Vagina (tissue), 2 donors: ENCODE measurements around the gene MPC1L.

ENCODE experiments used
- POLR2A ChIP-seq, 2 donors: fragments of 450-650 bp; IDR thresholded peaks; one replicate each; pipeline ENCODE4 v1.6.1; 2017; ENCODE audit warnings: antibody characterized with exemption in 2 of 2, mild to moderate bottlenecking in 2 of 2, moderate library complexity in 2 of 2
- POLR2AphosphoS5 ChIP-seq, 2 donors: sonication (generic); formaldehyde crosslinking; IDR thresholded peaks; one replicate each; pipeline ENCODE4 v1.9.0; 2017; ENCODE audit warnings: antibody characterized with exemption in 2 of 2, mild to moderate bottlenecking in 2 of 2, low read depth in 1 of 2; ENCODE audit not compliant: insufficient read depth in 1 of 2
- TF ChIP-seq, protein P1 (sequence below), 3 experiments: fragments of 450-650 bp in 2 of 3; fragments of 200-600 bp in 1 of 3; sonication (generic) in 1 of 3; IDR thresholded peaks; one replicate each; pipeline ENCODE4 v1.5.1; 2017 to 2019; ENCODE audit warnings: antibody characterized with exemption in 3 of 3, mild to moderate bottlenecking in 2 of 3, moderate library complexity in 2 of 3

DNA sequence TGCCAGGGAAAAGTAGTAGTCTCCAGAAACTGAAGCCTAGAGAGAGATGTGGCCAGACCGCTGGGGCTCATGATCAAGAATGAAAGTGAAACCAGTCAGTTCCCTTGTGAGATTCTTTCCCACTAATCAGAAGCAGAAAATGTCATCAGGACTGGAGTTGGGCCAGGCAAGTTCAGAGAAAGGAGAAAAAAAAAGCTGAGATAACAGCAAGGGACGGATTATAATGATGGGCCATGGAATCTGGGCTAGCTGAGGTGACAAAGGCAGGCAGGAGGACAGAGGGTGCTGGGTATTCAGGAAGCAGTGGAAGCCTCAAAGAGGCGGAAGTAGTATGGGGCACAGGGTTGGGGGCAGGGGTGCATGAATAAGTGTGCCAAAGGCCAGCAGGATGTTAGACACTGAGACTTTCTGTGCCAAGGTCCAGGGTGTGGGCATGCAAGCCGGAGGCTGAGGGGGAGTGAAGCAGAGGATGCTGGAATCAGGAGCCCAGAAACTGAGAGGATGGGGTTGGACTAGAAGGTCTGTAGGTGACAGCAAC, 21.7 kb downstream of the MPC1L start:
- TF ChIP-seq, protein P1, sequence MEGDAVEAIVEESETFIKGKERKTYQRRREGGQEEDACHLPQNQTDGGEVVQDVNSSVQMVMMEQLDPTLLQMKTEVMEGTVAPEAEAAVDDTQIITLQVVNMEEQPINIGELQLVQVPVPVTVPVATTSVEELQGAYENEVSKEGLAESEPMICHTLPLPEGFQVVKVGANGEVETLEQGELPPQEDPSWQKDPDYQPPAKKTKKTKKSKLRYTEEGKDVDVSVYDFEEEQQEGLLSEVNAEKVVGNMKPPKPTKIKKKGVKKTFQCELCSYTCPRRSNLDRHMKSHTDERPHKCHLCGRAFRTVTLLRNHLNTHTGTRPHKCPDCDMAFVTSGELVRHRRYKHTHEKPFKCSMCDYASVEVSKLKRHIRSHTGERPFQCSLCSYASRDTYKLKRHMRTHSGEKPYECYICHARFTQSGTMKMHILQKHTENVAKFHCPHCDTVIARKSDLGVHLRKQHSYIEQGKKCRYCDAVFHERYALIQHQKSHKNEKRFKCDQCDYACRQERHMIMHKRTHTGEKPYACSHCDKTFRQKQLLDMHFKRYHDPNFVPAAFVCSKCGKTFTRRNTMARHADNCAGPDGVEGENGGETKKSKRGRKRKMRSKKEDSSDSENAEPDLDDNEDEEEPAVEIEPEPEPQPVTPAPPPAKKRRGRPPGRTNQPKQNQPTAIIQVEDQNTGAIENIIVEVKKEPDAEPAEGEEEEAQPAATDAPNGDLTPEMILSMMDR (IDR thresholded peaks at IDR 0.05), result no peak
- TF ChIP-seq POLR2A (IDR thresholded peaks at IDR 0.05) (no peak), POLR2AphosphoS5 (IDR thresholded peaks at IDR 0.05; ENCODE audit: insufficient read depth in 1 of 2, low read depth in 1 of 2) (peak in 1 of 2 donors; percentile 24)
